Measurements from ENCODE around the gene PCDH9. TPM values are rescaled to one million over a fixed set of nuclear protein-coding genes. Genes with fewer than 3 reads are reported as not detected.

PCDH9 gene
- polyA plus RNA-seq, 1 experiment = 3.3 TPM

DNA sequence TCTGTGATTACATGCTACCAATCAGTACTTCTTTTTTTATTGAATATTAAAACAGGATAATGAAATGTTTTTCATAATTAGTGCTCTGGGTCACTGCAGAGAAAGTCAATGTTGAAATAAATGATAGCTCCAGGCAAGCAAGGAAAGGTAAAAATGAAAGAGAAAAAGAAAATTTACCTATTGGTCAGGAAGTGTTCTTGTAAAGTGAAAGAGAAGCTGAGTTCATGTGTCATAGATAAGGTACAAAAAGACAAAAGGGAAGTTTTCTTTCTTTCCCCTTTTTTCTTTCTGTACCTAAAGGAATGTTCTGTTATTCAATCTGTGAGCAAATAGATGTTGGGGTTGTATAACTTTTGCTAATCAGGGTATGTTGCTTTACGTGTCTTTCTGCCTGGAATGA is 197.0 kb downstream of the PCDH9 start:
- TF ChIP-seq, protein P1, sequence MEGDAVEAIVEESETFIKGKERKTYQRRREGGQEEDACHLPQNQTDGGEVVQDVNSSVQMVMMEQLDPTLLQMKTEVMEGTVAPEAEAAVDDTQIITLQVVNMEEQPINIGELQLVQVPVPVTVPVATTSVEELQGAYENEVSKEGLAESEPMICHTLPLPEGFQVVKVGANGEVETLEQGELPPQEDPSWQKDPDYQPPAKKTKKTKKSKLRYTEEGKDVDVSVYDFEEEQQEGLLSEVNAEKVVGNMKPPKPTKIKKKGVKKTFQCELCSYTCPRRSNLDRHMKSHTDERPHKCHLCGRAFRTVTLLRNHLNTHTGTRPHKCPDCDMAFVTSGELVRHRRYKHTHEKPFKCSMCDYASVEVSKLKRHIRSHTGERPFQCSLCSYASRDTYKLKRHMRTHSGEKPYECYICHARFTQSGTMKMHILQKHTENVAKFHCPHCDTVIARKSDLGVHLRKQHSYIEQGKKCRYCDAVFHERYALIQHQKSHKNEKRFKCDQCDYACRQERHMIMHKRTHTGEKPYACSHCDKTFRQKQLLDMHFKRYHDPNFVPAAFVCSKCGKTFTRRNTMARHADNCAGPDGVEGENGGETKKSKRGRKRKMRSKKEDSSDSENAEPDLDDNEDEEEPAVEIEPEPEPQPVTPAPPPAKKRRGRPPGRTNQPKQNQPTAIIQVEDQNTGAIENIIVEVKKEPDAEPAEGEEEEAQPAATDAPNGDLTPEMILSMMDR (IDR thresholded peaks at IDR 0.05; ENCODE audit: low read depth, low read length) = no peak
- ChIA-PET POLR2A (no interaction called here), CTCF (interaction anchor here (1.8 kb wide), 1 partner anchor 39 kb away, joined by 4 read pairs; no protein-coding TSS in a partner anchor)
- Histone ChIP-seq H3K27me3 (ENCODE audit: control insufficient read depth, insufficient read depth, low read length) (no peaks in the 10 kb centered on the region), H3K4me3 (ENCODE audit: low read depth, low read length) (no peak overlapping the region), H3K27ac (ENCODE audit: low read depth, low read length) (no peak overlapping the region), H3K9me3 (ENCODE audit: control insufficient read depth, insufficient read depth, low read length) (no peaks in the 10 kb centered on the region)
- no peak for DNase-seq (ENCODE audit: low read depth, low spot score)

DNA sequence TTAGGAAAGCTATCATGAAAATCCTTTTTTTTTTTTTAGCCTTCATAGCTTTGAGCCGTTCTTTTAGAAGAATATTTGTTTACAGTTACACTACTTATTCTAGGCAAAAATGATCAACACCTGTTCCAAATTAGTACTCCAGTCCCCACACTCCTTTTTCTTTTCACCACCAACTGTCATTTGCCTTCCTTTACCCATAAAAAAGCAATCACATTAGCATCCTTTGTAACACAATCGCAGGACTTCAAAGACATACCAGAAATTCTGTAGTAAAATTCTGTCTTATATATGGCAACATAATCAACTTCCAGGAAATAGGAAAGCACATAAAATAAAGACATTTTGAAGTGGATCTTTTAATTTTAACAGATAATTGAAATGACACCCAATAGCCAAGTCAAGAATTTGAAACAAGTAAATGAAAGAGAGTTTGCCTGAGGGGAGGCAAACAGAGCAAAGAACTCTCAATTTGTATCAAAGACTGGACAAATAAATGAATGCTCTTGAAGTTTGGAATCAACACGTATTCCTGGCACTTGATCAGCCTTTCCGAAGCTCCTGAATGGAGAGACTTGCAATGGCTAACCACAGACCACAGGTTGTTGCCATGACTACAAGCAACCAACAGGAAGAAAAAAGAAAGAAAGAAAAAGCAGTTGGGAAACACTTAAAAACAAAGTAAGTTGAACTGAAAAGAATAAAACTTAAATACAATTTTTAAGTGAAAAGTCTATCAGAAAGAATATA is 206.8 kb downstream of the PCDH9 start:
- TF ChIP-seq, protein P1 (IDR thresholded peaks at IDR 0.05; ENCODE audit: low read depth, low read length) = no peak
- no peak overlapping the region for H3K4me3 ChIP-seq (ENCODE audit: low read depth, low read length)
- ChIA-PET POLR2A (no interaction called here), CTCF (interaction anchor here (2.6 kb wide), 1 partner anchor 29 kb away, joined by 7 read pairs; no protein-coding TSS in a partner anchor)
- peak; percentile 45 for DNase-seq (ENCODE audit: low read depth, low spot score)
- H3K27me3 ChIP-seq (ENCODE audit: control insufficient read depth, insufficient read depth, low read length) = no peaks in the 10 kb centered on the region
- no peaks in the 10 kb centered on the region for H3K9me3 ChIP-seq (ENCODE audit: control insufficient read depth, insufficient read depth, low read length)
- H3K27ac ChIP-seq (ENCODE audit: low read depth, low read length) = no peak overlapping the region

DNA sequence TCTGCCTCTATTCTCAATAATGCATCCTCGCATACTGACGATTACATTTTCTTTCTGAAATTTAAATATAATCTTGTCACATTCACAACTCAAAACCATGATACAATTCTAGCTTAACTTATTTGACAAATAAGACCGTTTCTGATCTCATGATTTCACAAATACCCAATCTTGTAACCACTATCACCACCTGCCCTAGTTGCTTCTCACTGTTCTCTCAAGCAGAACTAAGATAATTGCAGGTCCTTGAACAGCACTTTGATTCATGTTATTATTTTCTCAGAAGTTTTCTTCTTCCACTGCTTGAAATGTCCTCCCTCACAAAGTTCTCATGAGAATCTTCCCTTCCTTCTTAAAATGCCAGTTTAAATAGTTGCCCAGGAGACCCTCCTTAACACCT is 211.4 kb downstream of the PCDH9 start:
- ChIA-PET POLR2A (no interaction called here), CTCF (no interaction called here)
- H3K27ac ChIP-seq (ENCODE audit: low read depth, low read length) = no peak overlapping the region
- no peaks in the 10 kb centered on the region for H3K9me3 ChIP-seq (ENCODE audit: control insufficient read depth, insufficient read depth, low read length)
- no peak overlapping the region for H3K4me3 ChIP-seq (ENCODE audit: low read depth, low read length)
- TF ChIP-seq, protein P1 (IDR thresholded peaks at IDR 0.05; ENCODE audit: low read depth, low read length) = no peak
- DNase-seq (ENCODE audit: low read depth, low spot score) = no peak
- no peaks in the 10 kb centered on the region for H3K27me3 ChIP-seq (ENCODE audit: control insufficient read depth, insufficient read depth, low read length)

DNA sequence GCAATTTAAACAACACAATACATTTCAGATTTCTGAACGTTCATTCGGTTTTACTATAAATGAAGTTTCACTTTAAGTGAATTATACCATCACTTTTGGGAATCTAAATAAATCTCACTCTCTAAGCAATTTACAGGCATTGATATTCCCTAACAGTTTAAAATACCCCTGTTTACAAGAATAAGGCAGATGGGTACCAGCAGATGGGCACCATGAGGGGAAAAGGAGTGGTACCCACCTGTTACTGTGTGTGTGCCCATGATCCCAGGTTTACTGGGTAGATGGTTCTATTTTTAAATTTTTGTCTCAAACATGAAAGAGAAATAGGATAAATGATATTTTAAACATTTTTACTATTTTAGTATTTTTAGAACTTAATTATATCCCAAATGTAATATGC is 212.9 kb downstream of the PCDH9 start:
- POLR2A ChIA-PET = no interaction called here

DNA sequence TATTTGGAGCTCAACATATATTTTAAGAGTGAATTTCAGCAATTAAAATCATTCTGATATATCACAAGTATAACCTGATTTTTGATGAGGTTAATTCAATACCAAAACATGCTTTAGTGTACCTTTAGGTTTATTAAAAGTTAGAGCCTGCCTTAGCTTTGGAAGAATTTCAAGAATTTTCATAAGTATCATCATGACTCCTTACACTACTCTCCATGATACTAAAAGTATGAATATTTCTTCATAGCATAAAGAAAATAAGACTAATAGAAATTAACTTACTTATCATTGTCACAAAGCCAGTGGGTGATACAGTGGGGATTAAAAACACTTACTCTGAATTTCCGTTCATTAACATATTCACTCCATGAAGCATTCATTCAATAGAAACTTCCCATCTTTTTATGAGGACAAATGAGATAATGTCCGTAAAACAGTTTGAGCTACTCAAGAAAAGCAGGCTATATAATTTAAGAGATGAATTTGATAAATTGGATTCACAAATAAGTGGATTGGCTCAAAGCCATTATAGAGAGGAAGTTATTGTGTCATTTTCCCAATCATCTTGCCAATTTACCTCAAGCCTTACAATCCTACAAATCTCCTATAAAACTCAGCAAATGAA is 214.0 kb downstream of the PCDH9 start:
- H3K27me3 ChIP-seq (ENCODE audit: control insufficient read depth, insufficient read depth, low read length) = no peaks in the 10 kb centered on the region
- no peak for DNase-seq (ENCODE audit: low read depth, low spot score)
- H3K27ac ChIP-seq (ENCODE audit: low read depth, low read length) = no peak overlapping the region
- no peak overlapping the region for H3K4me3 ChIP-seq (ENCODE audit: low read depth, low read length)
- ChIA-PET POLR2A (no interaction called here), CTCF (no interaction called here)
- TF ChIP-seq, protein P1 (IDR thresholded peaks at IDR 0.05; ENCODE audit: low read depth, low read length) = no peak
- H3K9me3 ChIP-seq (ENCODE audit: control insufficient read depth, insufficient read depth, low read length) = no peaks in the 10 kb centered on the region

More for the DNA sequence above, 212.9 kb downstream of the PCDH9 start:
- DNase-seq (ENCODE audit: low read depth, low spot score) = no peak
- CTCF ChIA-PET = no interaction called here
- no peak overlapping the region for H3K27ac ChIP-seq (ENCODE audit: low read depth, low read length)
- H3K4me3 ChIP-seq (ENCODE audit: low read depth, low read length) = no peak overlapping the region
- TF ChIP-seq, protein P1 (IDR thresholded peaks at IDR 0.05; ENCODE audit: low read depth, low read length) = no peak
- no peaks in the 10 kb centered on the region for H3K27me3 ChIP-seq (ENCODE audit: control insufficient read depth, insufficient read depth, low read length)
- no peaks in the 10 kb centered on the region for H3K9me3 ChIP-seq (ENCODE audit: control insufficient read depth, insufficient read depth, low read length)

Measured in AG04450 (cell line).